SH-SY5Y (cell line): ENCODE results near the gene TEX12.

Experiments
- GATA2 ChIP-seq: IDR thresholded peaks from 2 replicates; pipeline ENCODE4 v1.6.1; 2011; ENCODE audit warnings: mild to moderate bottlenecking, low read depth, low read length
- GATA3 ChIP-seq: IDR thresholded peaks from 2 replicates; pipeline ENCODE4 v1.6.1; 2011; ENCODE audit warnings: low read depth, mild to moderate bottlenecking, low read length, moderate library complexity

- TF ChIP-seq GATA3 (no peak), GATA2 (no peak)
Measured at GRCh38 chr11:112178428-112178827, 11.3 kb downstream of the TEX12 start.
